GM21528 (cell line): ENCODE results near the gene MISP.
A peak's percentile ranks its signal among the peaks of the same experiment; 100 is the strongest.

Experiments
- ATAC-seq: cut with Tn5 transposase; IDR thresholded peaks from one replicate; pipeline ENCODE4 v1.9.1; 2021; ENCODE audit warnings: mild to moderate bottlenecking, moderate library complexity; ENCODE audit not compliant: unreplicated experiment, low FRiP score

MISP gene

GRCh38 chr19:795691-796581, 45.0 kb downstream of the MISP start:
- no peak for ATAC-seq

GRCh38 chr19:796692-797527, 46.0 kb downstream of the MISP start, which contains the start of gene PTBP1:
Gene PTBP1, plus strand, starts transcription at chr19:797452. Its CDS starts 46 bp downstream, at chr19:797498.
- peak; percentile 76 for ATAC-seq

GRCh38 chr19:797528-798414, 46.9 kb downstream of the MISP start:
- peak; percentile 38 for ATAC-seq

GRCh38 chr19:798415-799075, 47.6 kb downstream of the MISP start:
- ATAC-seq: no peak

GRCh38 chr19:799076-799881, 48.4 kb downstream of the MISP start:
- no peak for ATAC-seq

GRCh38 chr19:800360-801029, 49.6 kb downstream of the MISP start:
- ATAC-seq: no peak

GRCh38 chr19:801030-801860, 50.3 kb downstream of the MISP start:
- no peak for ATAC-seq

- ATAC-seq: no peak
Observed at GRCh38 chr19:801861-802497, 51.1 kb downstream of the MISP start.

GRCh38 chr19:802498-803098, 51.7 kb downstream of the MISP start:
- ATAC-seq: no peak

GRCh38 chr19:803099-803561, 52.2 kb downstream of the MISP start:
- ATAC-seq: no peak

GRCh38 chr19:803686-804418, 52.9 kb downstream of the MISP start:
- no peak for ATAC-seq

- ATAC-seq: no peak
Observed at GRCh38 chr19:804419-805165, 53.7 kb downstream of the MISP start.

GRCh38 chr19:805166-805551, 54.2 kb downstream of the MISP start:
- no peak for ATAC-seq

- ATAC-seq: no peak
Observed at GRCh38 chr19:805600-806550, 55.0 kb downstream of the MISP start.
